Left colon (tissue), 2 donors: ENCODE data around the gene SLC29A1. TPM values are rescaled to one million over a fixed set of nuclear protein-coding genes. Genes with fewer than 3 reads are reported as not detected.

Source experiments
- ATAC-seq: fragments of 200-7000 bp; cut with Tn5 transposase; one replicate; pipeline ENCODE4 v1.9.1; 2020; ENCODE audit warnings: mild to moderate bottlenecking, moderate library complexity
- DNase-seq, 2 donors: peaks; one replicate each; pipeline ENCODE4 v3.0.0-alpha.2; 2020
- intact Hi-C, 2 donors: fragments of 100-400 bp; cut with DNase I in 1 of 2; cut with micrococcal nuclease in 1 of 2; formaldehyde crosslinking; loops; one replicate each; pipeline versions ENCODE4 v1.11.2 to v1.14.0; 2022; cut with DNase I, micrococcal nuclease
- total RNA-seq, 2 donors: library from RNA; stranded (reverse); fragmentation: NEBNext Ultra II Directional; extraction: Animal tissue kit (Norgen Biotek cat#: 25700); gene quantifications; one replicate each; pipeline ENCODE4 v1.2.1, GENCODE V29; 2021
- donor health status: DM: no; HTN: no; CAD: no.
- donor health status: DM: yes; HTN: yes; CAD: no.

Gene SLC29A1
- total RNA-seq, 2 donors from 2014 or later, result 13.0 to 22.8 TPM

- no peak for ATAC-seq
- intact Hi-C loops, result no loop called here
- no peak for DNase-seq
These were observed 3.3 kb upstream of the SLC29A1 start for GRCh38 chr6:44219815-44220784.

DNA sequence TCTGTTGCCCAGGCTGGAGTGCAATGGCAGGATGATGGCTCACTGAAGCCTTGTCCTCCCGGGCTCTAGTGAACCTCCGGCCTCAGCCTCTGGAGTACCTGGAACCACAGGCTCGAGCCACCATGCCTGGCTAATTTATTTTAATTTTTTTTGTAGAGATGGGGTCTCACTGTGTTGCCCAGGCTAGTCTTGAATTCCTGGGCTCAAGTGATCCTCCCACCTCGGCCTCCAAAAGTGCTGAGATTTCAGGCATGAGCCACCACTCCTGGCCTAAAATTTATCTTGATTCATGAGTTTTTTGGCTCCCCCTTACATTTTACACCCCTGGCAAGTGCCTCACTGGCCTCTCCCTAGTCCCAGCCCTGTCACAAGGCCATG is 2.5 kb upstream of the SLC29A1 start:
- no peak for ATAC-seq
- DNase-seq, result no peak
- intact Hi-C loops, result no loop called here

DNA sequence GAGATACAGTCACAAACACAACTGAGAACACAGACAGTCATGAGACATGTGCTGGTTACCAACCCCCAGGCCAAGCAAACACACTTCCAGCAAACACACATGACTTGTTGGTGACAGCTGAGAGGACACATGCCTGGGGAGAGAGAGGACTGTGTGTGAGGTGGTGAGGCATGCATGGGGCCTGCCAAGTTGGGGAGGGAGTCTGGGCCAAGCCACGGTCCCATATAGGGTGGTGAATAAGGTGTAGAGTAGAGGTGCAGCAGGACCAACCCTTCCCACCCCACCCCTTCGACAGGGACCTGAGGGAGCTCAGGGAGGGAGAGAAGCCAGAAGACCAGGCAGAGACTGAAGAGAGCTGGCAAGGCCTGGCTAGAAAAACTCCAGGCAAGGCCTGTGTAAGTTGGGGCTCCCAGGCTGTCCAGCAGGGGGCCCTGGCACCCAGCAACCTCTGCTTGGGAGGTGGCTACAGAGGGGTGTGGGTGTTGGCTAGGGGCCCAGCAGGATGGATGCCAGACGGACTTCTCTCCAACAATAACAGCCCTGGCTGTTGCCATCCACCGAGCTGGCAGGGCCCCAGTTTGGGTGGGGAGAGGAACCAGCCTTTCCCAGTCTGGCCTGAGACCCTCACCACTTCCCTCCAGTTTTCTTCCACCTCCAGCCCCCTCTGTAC is 2.0 kb upstream of the SLC29A1 start:
- DNase-seq (peak; percentile 95 to 97), ATAC-seq (peak; percentile 80)
- intact Hi-C loops, result no loop called here

DNA sequence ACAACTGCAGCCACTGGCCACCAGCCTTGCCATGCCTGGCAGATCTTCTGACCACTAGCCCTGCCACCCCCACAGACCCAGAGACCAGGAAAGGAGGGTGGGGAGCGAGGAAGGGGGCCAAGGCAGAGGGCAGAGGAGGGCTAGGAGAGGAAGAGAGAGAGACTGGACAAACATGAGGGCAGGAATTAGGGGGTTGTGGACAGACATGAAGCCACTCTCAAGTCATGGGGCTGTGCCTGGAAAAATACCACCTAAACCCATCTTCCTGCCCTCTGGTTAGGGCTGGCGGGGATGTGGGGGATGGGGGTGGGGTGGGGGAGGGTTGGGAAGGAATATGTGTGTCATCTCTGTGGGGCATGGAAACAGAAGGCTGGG is 1.4 kb upstream of the SLC29A1 start:
- intact Hi-C loops, result no loop called here
- no peak for ATAC-seq
- DNase-seq, result no peak

GRCh38 chr6:44222486-44223318 is 693 bp upstream of the SLC29A1 start:
- ATAC-seq, result no peak
- intact Hi-C loops, result no loop called here
- no peak for DNase-seq

DNA sequence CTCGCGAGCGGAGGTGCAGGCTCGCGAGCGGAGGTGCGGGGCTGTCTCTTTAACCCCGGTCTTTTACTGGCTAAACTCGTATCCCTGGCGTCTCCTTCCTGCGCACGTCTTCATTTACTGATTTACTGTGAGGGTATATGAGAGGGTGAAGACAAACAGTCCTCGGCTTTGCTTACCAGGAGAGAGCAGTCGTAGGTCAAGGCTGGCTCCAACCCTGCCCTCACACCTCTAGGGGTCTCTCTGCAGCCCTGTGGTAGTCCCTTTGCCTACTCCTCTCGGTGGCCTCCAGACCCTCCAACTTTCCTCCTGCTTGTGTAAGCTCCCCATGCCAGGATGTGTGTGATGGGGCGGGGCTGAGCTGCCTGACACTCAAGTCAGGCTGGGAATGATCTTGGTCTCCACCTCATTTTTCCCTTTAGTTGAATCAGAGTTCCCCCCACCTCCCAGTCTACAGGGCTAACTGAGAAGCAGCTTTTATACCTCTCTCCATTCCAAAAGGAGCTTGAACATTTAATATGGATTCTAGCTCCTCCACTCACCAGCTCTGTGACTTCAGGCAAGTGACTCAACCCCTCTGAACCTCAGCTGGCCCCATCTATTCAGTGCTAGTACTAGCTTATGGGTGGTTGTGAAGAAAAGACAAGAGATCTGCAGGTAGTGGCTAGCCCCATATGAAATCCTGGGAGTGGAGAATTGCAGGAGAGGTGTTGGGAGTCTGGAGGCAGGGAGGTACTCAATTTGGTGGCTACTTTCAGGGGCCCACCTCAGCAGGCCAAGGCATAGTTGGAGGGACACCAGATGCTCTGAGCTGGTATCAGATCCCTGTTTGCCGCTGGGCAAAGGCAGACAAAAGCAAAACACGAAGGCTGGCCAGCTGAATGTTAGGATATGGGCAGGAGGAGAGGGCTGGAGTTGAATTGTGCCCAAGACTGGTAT is 902 bp downstream of the SLC29A1 start:
- intact Hi-C loops, result no loop called here
- DNase-seq, result peak in 1 of 2 donors; percentile 31
- ATAC-seq, result no peak

DNA sequence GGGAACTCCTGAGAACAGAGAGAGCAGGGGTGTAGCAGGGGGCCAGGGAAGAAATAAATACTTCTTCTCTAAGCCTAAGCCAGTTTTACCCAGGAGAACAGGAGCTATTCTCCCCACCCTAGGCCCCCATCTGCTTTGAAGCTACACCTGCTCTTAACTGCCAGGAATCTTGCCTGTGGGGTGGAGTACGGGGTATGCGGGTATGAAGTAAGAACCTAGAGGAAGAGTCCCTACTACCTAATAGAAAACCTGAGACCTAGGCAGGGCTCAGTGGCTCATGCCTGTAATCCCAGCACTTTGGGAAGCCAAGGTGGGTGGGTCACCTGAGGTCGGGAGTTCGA is 1.5 kb downstream of the SLC29A1 start:
- no peak for ATAC-seq
- no peak for DNase-seq
- intact Hi-C loops, result no loop called here

DNA sequence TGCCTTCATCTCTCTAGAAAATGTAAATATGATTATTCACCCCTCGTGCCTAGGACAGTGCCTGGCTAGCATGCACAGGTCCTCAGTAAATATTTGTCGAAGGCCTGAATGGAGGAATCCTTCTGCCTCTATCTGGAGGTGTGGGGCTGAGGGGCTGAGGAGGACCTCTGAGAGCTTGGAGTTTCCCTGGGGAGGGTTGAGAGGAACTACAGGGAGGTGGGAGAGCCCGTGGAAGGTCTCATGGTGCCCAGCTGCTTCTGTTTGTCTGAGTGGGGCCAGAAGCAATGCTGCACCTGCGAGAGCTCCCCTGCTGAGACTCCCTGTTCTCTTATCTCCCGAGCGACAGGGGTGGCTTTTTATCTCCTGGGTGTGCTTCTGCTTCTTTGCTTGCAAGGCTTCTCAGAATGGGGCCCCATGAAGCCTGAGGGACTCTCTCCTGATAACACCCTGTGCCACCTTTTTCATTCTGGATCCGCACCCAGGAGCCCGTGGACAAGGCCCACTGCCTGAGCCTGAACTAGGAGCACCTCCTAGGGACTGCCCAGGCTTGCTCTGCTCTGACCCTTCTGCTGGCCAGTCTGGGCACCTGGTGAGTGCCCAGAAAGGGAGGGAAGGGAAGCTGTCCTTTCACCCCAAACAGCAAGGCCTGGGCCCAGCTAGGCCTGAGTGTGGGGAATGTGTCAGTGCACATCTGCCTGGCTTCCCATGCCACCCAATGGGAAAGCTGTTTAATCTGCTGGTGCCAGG is 2.4 kb downstream of the SLC29A1 start:
- ATAC-seq, result no peak
- intact Hi-C loops, result no loop called here
- no peak for DNase-seq

DNA sequence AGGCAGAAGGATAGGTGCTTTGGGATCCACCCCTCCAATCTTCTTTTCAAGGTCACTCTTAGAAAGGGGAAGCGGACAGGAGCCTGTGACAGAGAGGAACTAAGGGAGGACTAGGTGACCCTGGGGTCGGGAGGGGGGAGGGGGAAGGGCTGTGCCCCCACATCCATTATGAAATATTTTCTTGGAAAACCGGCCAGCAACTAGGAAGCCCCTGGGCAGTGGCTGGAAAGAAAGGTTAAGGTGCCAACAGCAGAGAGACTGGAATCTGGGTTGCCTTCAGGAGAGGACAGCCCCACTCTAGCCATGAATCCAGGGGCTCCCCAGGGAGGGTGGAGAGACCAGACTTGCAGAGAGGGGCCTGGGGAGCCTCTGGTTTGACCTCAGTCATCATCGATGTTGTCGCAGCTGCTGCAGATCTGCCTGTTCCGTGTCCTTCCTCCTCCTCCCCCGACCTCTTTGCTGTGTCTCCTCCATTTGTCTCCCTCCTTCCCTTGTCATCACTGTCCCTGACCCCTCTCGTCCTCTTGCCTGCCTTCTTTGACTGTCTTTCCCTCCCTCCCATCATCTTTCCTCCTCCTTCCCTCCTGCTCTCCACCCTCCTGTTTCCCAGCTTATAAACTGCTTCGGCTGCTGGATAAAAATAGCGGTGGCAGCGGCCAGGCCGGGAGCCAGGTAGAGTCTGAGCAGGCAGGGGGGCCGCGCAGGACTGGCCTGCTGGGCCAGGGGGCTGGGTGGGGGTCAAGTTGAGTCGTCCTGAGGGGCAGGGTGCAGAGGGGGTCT is 3.2 kb downstream of the SLC29A1 start:
- intact Hi-C loops, result no loop called here
- no peak for DNase-seq
- no peak for ATAC-seq

- intact Hi-C loops, result no loop called here
- no peak for DNase-seq
- ATAC-seq, result no peak
These were observed 3.9 kb downstream of the SLC29A1 start for GRCh38 chr6:44227148-44227793.

DNA sequence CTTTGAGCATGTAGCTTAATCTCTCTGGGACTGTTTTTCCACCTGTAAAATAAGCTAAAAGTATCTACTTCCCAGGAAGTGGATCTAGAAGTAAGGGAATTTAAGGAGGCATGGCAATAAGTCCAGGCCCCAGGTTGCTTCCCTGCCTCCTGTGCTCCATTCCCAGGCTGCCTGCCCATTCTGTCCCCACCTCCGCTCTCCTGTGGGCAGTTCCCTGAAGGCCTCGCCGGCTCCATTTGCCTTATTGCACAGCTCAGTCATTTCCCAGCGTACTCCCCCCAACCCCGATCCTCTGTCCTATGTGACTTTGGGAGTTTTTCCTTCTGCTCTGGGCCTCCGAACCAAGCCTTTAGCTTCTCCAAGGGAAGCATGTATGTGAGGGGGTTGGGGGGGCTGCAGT is 4.6 kb downstream of the SLC29A1 start:
- DNase-seq (no peak), ATAC-seq (no peak)
- intact Hi-C loops, result no loop called here

DNA sequence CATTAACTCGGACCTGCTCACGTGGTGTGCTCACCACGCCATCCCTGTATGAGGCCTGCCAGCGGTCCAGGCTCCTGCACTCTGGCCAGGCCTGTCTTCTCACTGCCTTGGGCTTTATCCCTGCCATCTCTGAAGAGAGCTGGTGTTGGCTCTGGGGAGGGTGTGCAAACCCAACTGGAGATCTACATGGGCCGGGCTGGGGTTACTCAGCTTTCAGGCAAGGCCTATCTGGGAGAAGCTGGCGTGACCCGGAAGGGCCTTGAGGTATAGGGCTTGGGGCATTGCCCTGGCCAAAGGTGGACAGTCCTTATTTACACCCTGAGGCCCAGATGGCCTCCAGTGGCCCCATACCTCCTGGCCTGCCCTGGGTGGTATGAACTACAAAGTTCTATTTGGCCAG is 5.0 kb downstream of the SLC29A1 start:
- intact Hi-C loops, result no loop called here
- DNase-seq, result no peak
- ATAC-seq, result no peak

- ATAC-seq, result no peak
- intact Hi-C loops, result no loop called here
- DNase-seq, result no peak
These were observed 5.4 kb downstream of the SLC29A1 start for GRCh38 chr6:44228836-44229235.

- intact Hi-C loops, result loop anchor here in 1 of 2 donors (5.0 kb wide), 1 partner anchor 57 kb away; no protein-coding TSS in a partner anchor
- DNase-seq, result no peak
- ATAC-seq, result no peak
These were observed 6.1 kb downstream of the SLC29A1 start for GRCh38 chr6:44229376-44230033.

GRCh38 chr6:44230034-44230675 is 6.8 kb downstream of the SLC29A1 start:
- no peak for DNase-seq
- intact Hi-C loops, result loop anchor here in 1 of 2 donors (5.0 kb wide), 1 partner anchor 58 kb away; no protein-coding TSS in a partner anchor
- ATAC-seq, result no peak
